ENCODE measurements around the gene ACTN1. TPM values are rescaled to one million over a fixed set of nuclear protein-coding genes. Genes with fewer than 3 reads are reported as not detected.

ACTN1 gene
- total RNA-seq, 4 donors from 2014 or later = 10.0 to 17.3 (median 14.1) TPM

DNA sequence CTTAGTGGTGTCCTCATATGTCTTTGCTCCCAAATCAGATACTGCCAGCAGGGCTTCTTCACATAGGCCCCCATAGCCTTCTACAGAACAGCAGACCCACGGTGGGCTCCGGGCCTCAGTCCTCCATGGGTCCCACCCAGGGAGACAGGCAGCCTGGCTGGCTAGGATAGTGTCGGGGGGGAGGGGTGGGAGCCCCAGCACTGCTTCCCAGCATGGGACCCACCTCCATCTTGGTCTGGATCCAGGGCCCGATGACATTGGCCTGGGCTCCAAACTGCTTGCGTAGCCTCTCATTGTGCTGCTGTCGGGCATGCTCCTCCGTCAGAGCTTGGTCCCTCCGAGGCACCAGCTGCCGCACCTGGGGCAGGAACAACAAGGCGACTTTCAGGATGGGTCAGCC is 96.9 kb downstream of the ACTN1 start:
- Histone ChIP-seq H3K4me1 (peaks cover 5 to 18% of the 10 kb centered on the region in 2 donors), H3K4me3 (no peak overlapping the region), H3K27me3 (no peaks in the 10 kb centered on the region), H3K9me3 (no peaks in the 10 kb centered on the region), H3K36me3 (peaks cover 0 to 11% of the 10 kb centered on the region in 2 donors), H3K27ac (no peak overlapping the region)
- in situ Hi-C loops (cut with MboI; ENCODE audit: low sequenced_read_pairs in 4 of 4) (no loop called here), intact Hi-C loops (cut with DNase I; ENCODE audit: low total_unique reads) (no loop called here)
- DNase-seq (no peak), ATAC-seq (no peak)
- no peak for TF ChIP-seq POLR2A (IDR thresholded peaks at IDR 0.05)
- TF ChIP-seq, protein P1, sequence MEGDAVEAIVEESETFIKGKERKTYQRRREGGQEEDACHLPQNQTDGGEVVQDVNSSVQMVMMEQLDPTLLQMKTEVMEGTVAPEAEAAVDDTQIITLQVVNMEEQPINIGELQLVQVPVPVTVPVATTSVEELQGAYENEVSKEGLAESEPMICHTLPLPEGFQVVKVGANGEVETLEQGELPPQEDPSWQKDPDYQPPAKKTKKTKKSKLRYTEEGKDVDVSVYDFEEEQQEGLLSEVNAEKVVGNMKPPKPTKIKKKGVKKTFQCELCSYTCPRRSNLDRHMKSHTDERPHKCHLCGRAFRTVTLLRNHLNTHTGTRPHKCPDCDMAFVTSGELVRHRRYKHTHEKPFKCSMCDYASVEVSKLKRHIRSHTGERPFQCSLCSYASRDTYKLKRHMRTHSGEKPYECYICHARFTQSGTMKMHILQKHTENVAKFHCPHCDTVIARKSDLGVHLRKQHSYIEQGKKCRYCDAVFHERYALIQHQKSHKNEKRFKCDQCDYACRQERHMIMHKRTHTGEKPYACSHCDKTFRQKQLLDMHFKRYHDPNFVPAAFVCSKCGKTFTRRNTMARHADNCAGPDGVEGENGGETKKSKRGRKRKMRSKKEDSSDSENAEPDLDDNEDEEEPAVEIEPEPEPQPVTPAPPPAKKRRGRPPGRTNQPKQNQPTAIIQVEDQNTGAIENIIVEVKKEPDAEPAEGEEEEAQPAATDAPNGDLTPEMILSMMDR (IDR thresholded peaks at IDR 0.05 in 4 of 5, conservative IDR thresholded peaks at IDR 0.05 in 1 of 5) = no peak

DNA sequence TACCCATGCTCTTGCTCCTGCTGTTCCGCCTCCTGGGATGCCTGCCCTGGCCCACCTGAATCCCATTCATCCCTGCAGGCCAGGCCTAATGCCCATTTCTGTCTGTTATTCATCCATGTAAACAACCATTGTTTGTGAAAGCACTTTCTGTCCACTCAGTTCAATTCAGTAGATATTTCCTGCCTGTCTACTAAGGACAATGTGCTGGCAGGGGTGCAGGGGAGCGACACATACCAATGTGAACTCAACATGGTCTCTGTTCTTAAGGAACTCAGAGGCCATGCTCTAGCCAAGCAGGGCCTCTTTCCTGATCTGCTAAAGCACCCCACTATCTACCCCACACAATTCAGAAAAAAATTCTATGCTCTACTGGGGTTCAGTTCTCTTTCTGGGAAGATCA is 97.7 kb downstream of the ACTN1 start:
- peaks cover 5 to 18% of the 10 kb centered on the region in 2 donors for H3K4me1 ChIP-seq
- TF ChIP-seq, protein P1 (IDR thresholded peaks at IDR 0.05 in 4 of 5, conservative IDR thresholded peaks at IDR 0.05 in 1 of 5) = no peak
- TF ChIP-seq POLR2A (IDR thresholded peaks at IDR 0.05) = no peak
- H3K27me3 ChIP-seq = no peaks in the 10 kb centered on the region
- no peak overlapping the region for H3K4me3 ChIP-seq
- intact Hi-C loops (cut with DNase I; ENCODE audit: low total_unique reads) (no loop called here), in situ Hi-C loops (cut with MboI; ENCODE audit: low sequenced_read_pairs in 4 of 4) (no loop called here)
- H3K9me3 ChIP-seq = no peaks in the 10 kb centered on the region
- no peak for ATAC-seq
- DNase-seq = no peak
- no peak overlapping the region for H3K27ac ChIP-seq
- peaks cover 0 to 13% of the 10 kb centered on the region in 2 donors for H3K36me3 ChIP-seq

DNA sequence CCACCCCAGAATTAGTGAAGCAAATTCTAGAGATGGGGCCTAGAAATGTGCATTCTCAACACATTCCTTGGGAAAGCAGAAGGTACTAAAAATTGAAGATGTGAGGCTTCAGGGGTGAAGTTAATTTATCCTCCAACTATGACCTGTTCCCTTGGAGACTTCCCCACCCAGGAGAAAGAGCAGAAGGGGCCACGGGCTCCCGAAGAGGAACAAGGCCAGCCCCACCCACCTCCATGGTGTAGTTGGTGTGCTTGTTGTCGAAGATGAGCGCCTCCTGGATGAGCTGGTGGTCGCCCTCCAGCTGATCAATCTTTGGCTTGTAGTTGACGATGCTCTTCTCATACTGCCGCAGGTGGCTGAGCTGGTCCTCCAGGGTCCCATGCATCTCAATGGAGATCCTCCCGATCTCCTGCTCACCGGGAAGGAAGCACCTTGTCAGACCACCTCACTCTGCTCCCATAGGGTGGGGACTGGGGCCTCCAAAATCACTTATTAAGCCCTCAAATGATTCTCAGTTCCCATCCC is 98.5 kb downstream of the ACTN1 start:
- TF ChIP-seq, protein P1 (IDR thresholded peaks at IDR 0.05 in 4 of 5, conservative IDR thresholded peaks at IDR 0.05 in 1 of 5) = no peak
- TF ChIP-seq POLR2A (IDR thresholded peaks at IDR 0.05) = no peak
- H3K9me3 ChIP-seq = no peaks in the 10 kb centered on the region
- intact Hi-C loops (cut with DNase I; ENCODE audit: low total_unique reads) = no loop called here
- in situ Hi-C loops (cut with MboI; ENCODE audit: low sequenced_read_pairs in 4 of 4) = no loop called here
- ATAC-seq (no peak), DNase-seq (no peak)
- H3K36me3 ChIP-seq = peaks cover 0 to 13% of the 10 kb centered on the region in 2 donors
- no peak overlapping the region for H3K27ac ChIP-seq
- H3K4me3 ChIP-seq = no peak overlapping the region
- H3K27me3 ChIP-seq = no peaks in the 10 kb centered on the region
- peaks cover 5 to 18% of the 10 kb centered on the region in 2 donors for H3K4me1 ChIP-seq

DNA sequence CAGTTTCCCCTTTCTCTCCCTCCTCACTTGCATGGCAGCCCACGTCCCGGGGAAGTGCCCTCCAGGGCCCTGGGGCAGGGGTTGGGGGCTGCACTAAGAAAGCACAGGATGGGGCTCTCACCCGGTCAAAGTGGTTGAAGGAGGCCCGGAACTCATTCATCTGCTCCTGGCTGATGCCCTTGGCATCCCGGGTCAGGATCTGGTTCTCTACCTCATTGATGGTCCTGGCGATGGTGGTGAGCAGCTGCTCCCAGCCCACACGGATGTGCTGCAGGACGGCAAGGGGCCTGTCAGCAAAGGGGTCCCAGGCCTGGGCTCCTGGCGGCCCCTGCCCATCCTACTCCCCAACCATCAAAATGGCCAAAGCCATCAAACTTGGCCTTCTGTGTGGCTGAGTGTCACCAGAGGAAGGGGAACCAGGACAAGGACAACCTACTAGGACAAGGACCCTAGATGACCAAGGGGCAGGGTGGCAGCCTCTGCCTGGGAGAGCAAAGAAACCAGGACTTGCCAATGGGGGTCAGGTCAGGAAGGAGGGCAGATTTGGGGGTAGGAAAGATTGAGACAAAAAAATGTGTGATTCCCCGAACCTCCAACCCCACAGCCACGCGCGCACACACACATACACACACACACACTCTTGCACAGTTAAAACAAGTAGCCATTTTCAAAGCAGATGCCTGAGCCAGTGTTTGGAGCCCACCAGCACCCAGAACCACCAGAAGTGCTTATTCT is 99.1 kb downstream of the ACTN1 start:
- TF ChIP-seq, protein P1 (IDR thresholded peaks at IDR 0.05 in 4 of 5, conservative IDR thresholded peaks at IDR 0.05 in 1 of 5) = no peak
- no peak for TF ChIP-seq POLR2A (IDR thresholded peaks at IDR 0.05)
- H3K27ac ChIP-seq = no peak overlapping the region
- peaks cover 5 to 17% of the 10 kb centered on the region in 2 donors for H3K4me1 ChIP-seq
- ATAC-seq = no peak
- H3K36me3 ChIP-seq = peaks cover 0 to 18% of the 10 kb centered on the region in 2 donors
- DNase-seq = no peak
- intact Hi-C loops (cut with DNase I; ENCODE audit: low total_unique reads) (no loop called here), in situ Hi-C loops (cut with MboI; ENCODE audit: low sequenced_read_pairs in 4 of 4) (no loop called here)
- H3K27me3 ChIP-seq = no peaks in the 10 kb centered on the region
- H3K4me3 ChIP-seq = no peak overlapping the region
- no peaks in the 10 kb centered on the region for H3K9me3 ChIP-seq
